GM18907 (cell line): Measurements from ENCODE around the gene RBBP9.
"Not testable (repeated sequence)": the region's sequence is repeated elsewhere in the genome, so short reads cannot be mapped to it uniquely, and the experiment has no call there.

ENCODE experiments used
- ATAC-seq: cut with Tn5 transposase; IDR thresholded peaks from one replicate; pipeline ENCODE4 v1.9.1; 2021; ENCODE audit warnings: mild to moderate bottlenecking, moderate library complexity; ENCODE audit not compliant: unreplicated experiment

The RBBP9 gene

DNA sequence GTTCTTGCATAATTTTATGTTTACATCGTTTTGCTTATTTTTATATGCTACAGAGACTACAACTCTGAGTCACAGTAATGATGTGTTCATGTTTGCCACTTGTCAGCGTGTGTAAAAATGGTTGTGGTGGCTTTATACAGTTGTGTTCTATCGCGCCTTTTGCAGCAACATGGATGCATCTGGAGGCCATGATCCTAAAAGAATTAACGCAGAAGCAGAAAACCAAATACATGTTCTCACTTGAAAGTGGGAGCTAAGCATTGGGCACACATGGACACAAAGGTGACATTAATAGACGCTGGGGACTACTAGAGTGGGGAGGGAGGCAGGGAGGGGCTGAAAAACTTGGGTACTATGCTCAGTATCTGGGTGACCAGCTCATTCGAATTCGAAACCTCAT, 9.7 kb upstream of the RBBP9 start:
- ATAC-seq: no peak

DNA sequence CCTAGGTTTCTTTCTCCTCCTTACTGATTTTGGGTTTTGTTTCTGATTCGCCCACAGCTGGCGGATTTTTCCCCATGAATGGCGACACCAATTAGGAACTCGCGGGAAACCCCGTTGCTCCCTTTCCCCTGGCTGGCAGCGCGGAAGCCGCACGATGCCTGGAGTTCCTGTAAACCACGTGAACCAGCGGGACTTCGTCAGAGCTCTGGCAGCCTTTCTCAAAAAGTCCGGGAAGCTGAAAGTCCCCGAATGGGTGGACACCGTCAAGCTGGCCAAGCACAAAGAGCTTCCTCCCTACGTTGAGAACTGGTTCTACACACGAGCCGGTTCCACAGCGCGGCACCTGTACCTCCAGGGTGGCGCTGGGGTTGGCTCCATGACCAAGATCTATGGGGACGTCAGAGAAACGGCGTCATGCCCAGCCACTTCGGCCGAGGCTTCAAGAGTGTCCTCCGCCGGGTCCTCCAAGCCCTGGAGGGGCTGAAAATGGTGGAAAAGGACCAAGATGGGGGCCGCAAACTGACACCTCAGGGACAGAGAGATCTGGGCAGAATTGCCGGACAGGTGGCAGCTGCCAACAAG, 7.5 kb upstream of the RBBP9 start:
- ATAC-seq: no peak

DNA sequence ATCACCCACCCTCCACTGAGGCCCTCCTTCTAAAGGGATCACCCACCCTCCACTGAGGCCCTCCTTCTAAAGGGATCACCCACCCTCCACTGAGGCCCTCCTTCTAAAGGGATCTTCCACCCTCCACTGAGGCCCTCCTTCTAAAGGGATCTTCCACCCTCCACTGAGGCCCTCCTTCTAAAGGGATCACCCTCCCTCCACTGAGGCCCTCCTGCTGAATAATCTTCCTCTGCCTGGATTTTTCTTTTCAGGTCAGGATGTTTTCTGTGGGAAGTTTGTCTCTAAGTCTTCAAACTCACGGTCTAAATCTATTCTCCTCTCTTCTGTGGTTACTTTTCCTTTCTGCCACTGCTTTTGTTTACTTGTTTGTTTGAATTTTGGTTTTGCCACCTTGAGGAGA, 4.6 kb upstream of the RBBP9 start:
- not testable (repeated sequence) for ATAC-seq

DNA sequence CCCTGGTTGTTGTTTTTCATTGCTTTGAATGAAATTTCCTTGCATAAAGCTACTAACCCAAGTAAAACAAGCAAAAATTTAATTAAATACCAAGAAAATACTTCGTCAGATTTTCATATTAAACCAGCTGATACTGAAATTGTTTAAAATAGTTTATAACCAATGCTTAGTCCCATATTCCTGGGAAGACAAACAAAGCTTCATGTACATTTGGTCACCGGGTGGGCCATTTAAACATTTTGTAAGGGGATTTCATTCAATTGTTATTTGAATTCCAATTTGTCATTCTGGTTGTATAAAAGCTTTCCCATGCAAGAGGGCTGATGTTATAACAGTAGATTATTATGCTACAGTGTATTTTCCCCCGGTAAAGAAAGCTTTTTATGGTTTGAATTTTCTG, 578 bp upstream of the RBBP9 start:
- ATAC-seq: no peak

DNA sequence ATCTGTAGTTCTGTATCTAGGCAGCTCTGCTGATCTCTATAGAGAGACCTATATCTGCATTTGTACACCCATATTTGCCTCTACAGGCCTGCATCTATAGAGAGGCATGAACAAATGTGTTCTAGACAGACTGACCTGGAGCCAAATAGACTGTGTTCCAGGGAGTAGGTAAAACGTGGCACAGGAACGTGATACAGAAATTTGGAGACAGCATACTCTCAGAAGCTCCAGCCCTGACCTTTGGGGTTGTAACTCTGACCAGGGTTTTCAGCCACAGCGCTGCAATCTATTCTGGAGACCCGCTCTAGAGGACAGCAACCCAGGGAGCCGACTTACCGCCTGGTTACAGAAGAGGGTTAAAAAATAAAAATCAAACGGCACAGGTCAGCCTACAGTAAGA, 983 bp downstream of the RBBP9 start:
- ATAC-seq: no peak

DNA sequence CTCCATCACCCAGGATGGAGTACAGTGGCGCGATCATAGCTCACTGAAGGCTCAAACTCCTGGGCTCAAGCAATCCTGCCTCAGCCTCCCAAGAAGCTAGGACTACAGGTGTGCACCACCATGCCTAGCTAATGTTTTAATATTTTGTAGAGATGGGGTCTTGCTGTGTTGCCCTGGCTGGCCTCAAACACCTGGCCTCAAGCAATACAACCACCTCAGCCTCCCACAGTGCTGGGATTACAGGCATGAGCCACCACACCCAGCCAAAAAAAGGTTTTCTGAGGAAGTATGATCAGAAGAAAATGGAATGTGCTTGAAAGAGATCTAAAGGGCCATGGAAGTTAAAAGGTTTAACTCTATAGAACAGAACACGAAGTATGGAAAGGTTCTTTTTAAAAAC, 8.7 kb downstream of the RBBP9 start:
- ATAC-seq: no peak

DNA sequence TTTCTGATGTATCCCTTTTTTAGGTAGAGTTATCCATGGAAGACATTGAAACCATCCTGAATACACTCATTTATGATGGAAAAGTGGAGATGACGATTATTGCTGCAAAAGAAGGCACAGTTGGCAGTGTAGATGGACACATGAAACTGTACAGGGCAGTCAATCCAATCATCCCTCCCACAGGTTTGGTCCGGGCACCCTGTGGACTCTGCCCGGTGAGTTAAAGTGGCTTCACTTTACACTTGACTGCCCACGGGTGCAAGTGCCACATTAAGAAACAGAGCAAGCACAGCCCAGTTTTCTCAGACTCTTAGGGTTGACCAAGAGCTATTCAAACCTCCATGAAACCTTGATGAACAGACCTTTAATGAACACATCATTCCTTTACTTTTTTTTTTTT, 15.4 kb downstream of the RBBP9 start:
- no peak for ATAC-seq

DNA sequence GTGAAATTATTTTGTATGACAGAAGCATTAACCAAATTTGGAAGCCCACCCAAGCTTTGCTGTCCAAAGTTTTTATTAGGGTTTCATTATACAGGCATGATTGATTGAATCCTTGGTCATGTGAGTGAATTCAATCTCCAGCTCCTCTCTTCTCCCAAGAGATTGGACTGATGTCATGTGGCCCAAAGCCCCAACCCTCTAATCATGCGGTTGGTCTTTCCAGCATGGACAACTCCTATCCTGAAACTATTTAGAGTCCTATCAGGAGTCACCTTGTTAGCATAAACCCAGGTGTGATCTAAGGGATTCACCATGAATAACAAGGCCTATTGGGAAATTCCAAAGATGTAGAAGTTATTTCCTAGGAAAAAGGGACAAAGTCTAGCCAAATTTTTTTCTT, 19.2 kb downstream of the RBBP9 start:
- ATAC-seq: no peak

DNA sequence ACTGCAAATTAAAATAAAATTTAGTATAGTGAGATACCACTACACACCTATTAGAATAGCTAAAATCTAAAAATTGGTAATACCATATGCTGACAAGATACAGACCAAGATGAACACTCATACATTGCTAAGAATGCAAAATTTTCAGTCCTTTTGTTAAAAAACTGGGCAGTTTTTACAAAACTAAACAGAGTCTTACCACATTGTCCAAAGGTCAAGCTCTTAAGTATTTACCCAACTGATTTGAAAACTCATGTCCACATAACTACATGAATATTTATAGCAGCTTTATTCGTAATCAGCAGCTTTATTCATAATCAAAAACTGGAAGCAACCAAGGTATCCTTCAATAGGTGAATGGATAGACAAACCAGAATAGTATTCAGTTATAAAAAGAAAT, 19.8 kb downstream of the RBBP9 start:
- ATAC-seq: no peak

DNA sequence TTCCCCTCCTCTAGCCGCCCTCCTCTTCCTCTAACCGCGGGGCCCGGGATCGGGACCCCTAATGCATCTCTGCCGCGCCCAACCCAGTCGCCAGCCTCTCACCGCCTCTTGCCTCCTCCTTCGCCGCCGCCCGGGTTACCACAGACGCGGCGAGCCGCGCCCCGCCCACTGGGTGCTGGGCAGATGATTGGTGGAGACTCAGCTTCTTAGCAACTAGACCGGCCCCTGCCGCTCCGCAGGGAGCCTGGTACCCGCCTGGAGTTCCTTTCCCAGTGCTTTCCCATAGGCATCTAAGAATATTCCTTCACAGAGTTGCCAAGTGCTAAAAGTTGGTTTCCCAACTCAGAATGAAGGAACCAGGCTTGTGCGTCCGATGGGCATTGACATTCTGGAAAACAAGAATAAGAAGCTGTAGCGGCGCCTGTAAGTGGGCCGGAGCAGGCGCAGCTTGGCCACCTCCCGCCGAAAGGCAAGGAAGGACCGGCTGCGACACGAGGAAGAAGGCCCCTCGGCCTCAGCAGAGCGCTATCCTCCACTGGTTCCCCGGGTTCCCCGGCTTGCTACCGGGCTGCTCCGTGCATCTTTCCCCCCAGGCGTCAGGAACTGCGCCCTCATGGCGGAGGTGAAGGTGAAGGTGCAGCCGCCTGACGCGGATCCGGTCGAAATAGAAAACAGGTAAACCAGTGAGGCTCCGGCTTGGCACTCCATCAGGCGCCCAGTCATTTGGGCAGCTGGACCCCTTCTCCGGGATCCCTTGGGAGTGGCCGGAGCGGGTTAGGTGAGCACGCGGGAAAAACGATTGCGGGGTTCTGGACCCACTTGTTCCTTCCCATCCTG, 29.9 kb downstream of the RBBP9 start, which contains the start of the genes DZANK1 and POLR3F:
TSS of gene DZANK1 (minus strand) at position 137 of the 837 bp plus-strand sequence. CDS start 1,672 bp downstream, outside the sequence.
TSS of gene POLR3F (plus strand) at position 497 of the 837 bp plus-strand sequence. CDS start at position 614, 117 bp downstream.
- peak; percentile 93 for ATAC-seq

DNA sequence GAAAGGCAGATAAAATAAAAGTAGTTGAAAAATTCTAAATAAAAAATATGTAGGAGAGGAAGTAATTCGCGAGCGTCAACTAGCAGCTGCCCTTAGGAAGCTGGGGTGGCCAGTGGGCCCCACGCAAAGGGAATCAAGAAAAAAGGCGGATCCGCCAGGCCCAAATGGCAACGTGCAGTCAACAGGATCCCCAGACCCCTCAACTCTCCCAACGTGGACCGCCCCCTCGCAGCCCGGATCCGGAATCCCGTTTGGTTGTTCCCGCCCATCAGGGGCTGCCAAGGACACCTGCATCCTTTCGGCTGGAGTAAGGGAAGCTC, 30.5 kb downstream of the RBBP9 start:
- peak; percentile 33 for ATAC-seq

DNA sequence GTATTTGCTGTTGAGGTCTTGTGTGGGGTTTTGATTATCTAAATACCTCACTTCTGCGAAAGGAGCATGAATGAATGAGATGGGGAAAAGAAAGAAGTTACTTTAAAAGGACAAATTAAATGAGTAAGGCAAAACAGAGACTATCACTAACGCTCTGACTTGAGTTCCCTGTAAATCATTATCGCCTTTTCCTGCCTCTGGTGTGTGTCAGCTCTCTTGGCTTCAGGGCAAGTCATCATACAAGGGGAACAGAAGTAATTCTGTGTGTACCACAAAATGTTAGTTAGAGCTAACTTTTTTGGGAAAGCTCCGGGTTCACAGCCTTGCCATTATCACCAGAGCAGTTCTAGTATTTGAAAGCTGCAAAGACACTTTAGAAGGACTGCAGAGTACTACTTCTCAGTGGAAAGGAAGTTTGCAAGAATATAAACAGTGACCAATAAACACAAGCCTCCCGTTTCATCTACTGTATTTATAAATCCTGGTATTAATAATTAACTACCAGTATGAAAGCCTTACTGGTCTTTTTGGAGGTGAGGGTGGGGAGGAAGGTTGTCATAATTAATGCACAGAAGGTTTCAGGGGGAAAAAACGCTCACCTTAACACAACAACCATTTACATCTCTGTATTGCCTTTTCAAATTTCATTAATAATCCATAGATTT, 31.4 kb downstream of the RBBP9 start:
- ATAC-seq: peak; percentile 46

DNA sequence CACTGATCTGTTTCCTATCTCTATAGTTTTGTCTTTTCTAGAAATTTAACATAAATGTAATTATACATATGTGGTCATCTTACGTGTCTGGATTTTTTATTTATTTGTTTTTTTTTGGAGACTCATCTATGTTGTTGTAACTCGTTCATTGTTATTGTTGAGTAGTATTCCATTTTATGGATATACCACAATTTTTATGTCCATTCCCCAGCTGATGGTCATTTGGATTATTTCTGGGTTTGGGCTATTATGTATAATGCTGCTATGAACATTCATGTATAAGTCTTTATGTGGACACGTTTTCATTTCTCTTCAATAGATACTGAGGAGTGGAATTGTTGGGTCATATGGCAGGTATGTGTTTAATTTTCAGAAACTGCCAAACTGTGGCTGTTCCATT, 40.4 kb downstream of the RBBP9 start:
- ATAC-seq: no peak

DNA sequence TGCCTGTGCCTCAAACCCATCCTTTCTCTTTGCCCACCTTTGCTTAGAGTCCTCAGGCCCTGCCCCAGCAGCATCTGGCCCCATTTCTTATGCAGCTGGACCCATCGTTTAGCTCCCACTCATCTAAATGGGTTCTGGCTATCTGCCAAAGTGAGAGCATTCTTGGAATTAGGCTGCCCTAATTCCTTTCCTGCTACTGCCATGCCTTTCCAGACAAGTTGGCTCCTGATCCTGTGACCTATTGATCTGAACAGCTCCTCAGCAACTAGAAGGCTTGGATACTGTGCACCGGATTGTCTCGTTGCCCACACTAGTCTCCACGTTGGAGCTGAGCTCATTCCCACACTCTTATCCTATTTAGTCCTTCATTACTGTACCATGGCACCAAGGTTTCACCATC, 53.1 kb downstream of the RBBP9 start:
- ATAC-seq: no peak

DNA sequence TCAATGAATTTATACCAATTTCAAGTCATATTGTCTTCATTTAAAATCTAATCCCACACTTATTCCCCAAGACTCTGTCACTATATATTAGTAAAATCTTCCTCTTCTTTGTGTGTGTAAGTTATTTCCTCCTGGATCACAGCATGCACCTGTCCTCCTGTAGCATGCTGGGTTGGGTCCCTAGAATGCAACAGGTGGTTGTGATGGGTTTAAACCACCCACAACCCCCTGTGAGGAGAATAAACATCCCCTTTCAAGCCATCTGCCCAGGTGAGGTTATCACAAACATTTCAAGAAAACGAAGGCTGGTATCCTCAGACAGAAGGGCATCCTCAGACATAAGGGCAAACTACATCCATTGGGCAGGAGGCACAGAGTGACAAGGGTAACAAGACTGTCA, 56.6 kb downstream of the RBBP9 start:
- ATAC-seq: no peak

DNA sequence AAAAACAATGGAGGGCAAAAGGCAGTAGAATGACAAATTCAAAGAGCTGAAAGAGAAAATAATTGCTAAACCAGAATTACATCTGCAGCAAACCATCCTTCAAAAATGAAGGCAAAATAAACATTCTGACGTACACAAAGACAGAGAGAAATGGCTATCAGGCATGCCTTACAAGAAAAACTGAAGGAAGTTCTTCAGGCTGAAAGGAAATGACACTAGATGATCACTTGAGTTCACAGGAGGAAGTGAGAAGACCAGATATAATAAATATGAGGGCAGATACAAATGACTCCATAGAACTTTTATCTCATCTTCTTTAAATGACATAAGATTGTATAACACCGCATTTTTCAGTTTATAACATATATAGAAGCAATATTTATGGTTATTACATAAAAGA, 60.2 kb downstream of the RBBP9 start:
- ATAC-seq: no peak
